Measurements from ENCODE around the gene TSPAN9.

DNA sequence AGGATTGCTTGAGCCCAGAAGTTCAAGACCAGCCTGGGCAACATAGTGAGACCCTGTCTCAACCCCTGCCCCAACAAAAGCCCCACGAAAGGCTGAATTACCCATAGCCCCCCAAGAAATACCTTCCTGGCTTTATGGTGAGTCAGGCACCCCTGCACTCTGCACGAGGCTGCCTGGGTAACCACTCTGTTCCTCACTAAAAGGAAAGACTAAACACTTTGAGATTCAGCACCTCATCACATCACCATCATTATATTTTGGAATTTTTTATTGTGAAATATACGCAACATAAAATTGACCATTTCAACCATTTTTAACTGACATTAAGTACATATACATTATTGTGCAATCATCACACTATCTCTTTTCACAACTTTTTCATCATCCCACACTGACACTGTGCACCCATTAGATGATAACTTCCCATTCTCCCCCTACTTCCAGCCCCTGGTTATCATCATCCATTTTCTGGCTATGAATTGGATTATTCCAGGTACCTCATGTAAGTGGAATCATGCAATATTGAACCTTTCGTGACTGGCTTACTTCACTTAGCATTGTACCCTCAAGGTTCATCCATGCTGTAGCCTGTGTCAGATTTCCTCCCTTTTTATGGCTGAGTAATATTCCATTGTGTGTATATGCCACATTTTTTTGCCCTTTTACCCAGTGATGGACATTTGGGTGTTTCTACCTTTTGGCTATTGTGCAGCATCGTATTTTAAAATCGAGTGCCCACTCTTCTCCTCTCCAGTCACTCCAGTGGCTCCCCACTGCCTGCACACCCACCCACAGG, 51.5 kb downstream of the TSPAN9 start:
- TF ChIP-seq, protein P1, sequence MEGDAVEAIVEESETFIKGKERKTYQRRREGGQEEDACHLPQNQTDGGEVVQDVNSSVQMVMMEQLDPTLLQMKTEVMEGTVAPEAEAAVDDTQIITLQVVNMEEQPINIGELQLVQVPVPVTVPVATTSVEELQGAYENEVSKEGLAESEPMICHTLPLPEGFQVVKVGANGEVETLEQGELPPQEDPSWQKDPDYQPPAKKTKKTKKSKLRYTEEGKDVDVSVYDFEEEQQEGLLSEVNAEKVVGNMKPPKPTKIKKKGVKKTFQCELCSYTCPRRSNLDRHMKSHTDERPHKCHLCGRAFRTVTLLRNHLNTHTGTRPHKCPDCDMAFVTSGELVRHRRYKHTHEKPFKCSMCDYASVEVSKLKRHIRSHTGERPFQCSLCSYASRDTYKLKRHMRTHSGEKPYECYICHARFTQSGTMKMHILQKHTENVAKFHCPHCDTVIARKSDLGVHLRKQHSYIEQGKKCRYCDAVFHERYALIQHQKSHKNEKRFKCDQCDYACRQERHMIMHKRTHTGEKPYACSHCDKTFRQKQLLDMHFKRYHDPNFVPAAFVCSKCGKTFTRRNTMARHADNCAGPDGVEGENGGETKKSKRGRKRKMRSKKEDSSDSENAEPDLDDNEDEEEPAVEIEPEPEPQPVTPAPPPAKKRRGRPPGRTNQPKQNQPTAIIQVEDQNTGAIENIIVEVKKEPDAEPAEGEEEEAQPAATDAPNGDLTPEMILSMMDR (IDR thresholded peaks at IDR 0.05; ENCODE audit: low read depth, low read length, missing input control), result no peak
- TF ChIP-seq, protein P2, sequence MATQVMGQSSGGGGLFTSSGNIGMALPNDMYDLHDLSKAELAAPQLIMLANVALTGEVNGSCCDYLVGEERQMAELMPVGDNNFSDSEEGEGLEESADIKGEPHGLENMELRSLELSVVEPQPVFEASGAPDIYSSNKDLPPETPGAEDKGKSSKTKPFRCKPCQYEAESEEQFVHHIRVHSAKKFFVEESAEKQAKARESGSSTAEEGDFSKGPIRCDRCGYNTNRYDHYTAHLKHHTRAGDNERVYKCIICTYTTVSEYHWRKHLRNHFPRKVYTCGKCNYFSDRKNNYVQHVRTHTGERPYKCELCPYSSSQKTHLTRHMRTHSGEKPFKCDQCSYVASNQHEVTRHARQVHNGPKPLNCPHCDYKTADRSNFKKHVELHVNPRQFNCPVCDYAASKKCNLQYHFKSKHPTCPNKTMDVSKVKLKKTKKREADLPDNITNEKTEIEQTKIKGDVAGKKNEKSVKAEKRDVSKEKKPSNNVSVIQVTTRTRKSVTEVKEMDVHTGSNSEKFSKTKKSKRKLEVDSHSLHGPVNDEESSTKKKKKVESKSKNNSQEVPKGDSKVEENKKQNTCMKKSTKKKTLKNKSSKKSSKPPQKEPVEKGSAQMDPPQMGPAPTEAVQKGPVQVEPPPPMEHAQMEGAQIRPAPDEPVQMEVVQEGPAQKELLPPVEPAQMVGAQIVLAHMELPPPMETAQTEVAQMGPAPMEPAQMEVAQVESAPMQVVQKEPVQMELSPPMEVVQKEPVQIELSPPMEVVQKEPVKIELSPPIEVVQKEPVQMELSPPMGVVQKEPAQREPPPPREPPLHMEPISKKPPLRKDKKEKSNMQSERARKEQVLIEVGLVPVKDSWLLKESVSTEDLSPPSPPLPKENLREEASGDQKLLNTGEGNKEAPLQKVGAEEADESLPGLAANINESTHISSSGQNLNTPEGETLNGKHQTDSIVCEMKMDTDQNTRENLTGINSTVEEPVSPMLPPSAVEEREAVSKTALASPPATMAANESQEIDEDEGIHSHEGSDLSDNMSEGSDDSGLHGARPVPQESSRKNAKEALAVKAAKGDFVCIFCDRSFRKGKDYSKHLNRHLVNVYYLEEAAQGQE (IDR thresholded peaks at IDR 0.05), result no peak
- TF ChIP-seq, protein P3, sequence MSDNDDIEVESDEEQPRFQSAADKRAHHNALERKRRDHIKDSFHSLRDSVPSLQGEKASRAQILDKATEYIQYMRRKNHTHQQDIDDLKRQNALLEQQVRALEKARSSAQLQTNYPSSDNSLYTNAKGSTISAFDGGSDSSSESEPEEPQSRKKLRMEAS (IDR thresholded peaks at IDR 0.05), result no peak
- no peak for TF ChIP-seq RXRA (IDR thresholded peaks at IDR 0.05)
- TF ChIP-seq RAD21 (IDR thresholded peaks at IDR 0.05), result no peak

Data from liver (tissue), 3 donors.